HCT116 (cell line): ENCODE data around the gene GK.

Source experiments
- CEBPB ChIP-seq: IDR thresholded peaks from 2 replicates; pipeline ENCODE4 v1.6.1; 2012; ENCODE audit warnings: low read depth
- EZH2 ChIP-seq: fragments of 200-600 bp; sonication (generic); IDR thresholded peaks from 2 replicates; pipeline ENCODE4 v1.6.1; 2017; ENCODE audit warnings: antibody characterized with exemption, mixed run types
- POLR2A ChIP-seq: IDR thresholded peaks from 2 replicates; pipeline ENCODE4 v1.7.0; 2011; ENCODE audit warnings: borderline replicate concordance; ENCODE audit not compliant: insufficient read depth, insufficient read length; ENCODE audit errors: extremely low read depth
- POLR2AphosphoS5 ChIP-seq: IDR thresholded peaks from 2 replicates; pipeline ENCODE4 v1.6.1; 2011; ENCODE audit warnings: mild to moderate bottlenecking, low read depth, low read length, moderate library complexity
- SIN3A ChIP-seq: IDR thresholded peaks from 2 replicates; pipeline ENCODE4 v1.6.1; 2012; ENCODE audit warnings: low read depth
- SP1 ChIP-seq: IDR thresholded peaks from 2 replicates; pipeline ENCODE4 v1.6.1; 2012; ENCODE audit warnings: low read depth
- ZNF274 ChIP-seq: fragments of 200-500 bp; sonication (Bioruptor generic); IDR thresholded peaks from 2 replicates; pipeline ENCODE4 v1.6.1; 2014; ENCODE audit warnings: mild to moderate bottlenecking, low read depth, low read length, inconsistent platforms
- TF ChIP-seq, protein P1 (sequence below): IDR thresholded peaks from 2 replicates; pipeline ENCODE4 v1.6.1; 2012; ENCODE audit warnings: low read depth
- TF ChIP-seq, protein P2 (sequence below), 3 experiments: fragments of 200-600 bp in 1 of 3; sonication (generic) in 1 of 3; IDR thresholded peaks in 2 of 3; conservative IDR thresholded peaks in 1 of 3; 2 replicates each; pipeline ENCODE4 v1.5.1; 2012 to 2017; ENCODE audit warnings: low read depth in 2 of 3, low read length in 2 of 3, antibody characterized with exemption in 1 of 3, borderline replicate concordance in 1 of 3, control low read depth in 1 of 3, mild to moderate bottlenecking in 1 of 3, mixed read lengths in 1 of 3, mixed run types in 1 of 3, moderate library complexity in 1 of 3; ENCODE audit not compliant: insufficient read depth in 1 of 3
- TF ChIP-seq, protein P3 (sequence below): IDR thresholded peaks from 2 replicates; pipeline ENCODE4 v1.6.1; 2012

DNA sequence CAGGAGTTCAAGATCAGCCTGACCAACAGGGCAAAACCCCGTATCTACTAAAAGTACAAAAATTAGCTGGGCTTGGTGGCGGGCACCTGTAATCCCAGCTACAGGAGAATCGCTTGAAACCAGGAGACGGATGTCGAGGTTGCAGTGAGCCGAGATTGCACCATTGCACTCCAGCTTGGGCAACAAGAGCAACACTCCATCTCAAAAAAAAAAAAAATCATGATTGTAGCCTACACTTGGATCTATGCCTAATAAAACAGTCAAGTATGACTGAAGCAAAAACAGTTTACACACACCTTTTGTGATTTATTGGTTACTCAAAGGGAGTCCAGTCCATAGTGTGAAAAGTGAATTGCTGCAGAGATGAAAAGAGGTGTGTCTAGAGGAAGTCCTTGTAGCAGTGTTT is 41.0 kb upstream of the GK start:
- TF ChIP-seq CEBPB (no peak), ZNF274 (no peak), POLR2A (no peak), POLR2AphosphoS5 (no peak), SP1 (no peak), EZH2 (no peak), SIN3A (no peak)
- TF ChIP-seq, protein P1, sequence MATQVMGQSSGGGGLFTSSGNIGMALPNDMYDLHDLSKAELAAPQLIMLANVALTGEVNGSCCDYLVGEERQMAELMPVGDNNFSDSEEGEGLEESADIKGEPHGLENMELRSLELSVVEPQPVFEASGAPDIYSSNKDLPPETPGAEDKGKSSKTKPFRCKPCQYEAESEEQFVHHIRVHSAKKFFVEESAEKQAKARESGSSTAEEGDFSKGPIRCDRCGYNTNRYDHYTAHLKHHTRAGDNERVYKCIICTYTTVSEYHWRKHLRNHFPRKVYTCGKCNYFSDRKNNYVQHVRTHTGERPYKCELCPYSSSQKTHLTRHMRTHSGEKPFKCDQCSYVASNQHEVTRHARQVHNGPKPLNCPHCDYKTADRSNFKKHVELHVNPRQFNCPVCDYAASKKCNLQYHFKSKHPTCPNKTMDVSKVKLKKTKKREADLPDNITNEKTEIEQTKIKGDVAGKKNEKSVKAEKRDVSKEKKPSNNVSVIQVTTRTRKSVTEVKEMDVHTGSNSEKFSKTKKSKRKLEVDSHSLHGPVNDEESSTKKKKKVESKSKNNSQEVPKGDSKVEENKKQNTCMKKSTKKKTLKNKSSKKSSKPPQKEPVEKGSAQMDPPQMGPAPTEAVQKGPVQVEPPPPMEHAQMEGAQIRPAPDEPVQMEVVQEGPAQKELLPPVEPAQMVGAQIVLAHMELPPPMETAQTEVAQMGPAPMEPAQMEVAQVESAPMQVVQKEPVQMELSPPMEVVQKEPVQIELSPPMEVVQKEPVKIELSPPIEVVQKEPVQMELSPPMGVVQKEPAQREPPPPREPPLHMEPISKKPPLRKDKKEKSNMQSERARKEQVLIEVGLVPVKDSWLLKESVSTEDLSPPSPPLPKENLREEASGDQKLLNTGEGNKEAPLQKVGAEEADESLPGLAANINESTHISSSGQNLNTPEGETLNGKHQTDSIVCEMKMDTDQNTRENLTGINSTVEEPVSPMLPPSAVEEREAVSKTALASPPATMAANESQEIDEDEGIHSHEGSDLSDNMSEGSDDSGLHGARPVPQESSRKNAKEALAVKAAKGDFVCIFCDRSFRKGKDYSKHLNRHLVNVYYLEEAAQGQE, result no peak
- TF ChIP-seq, protein P2, sequence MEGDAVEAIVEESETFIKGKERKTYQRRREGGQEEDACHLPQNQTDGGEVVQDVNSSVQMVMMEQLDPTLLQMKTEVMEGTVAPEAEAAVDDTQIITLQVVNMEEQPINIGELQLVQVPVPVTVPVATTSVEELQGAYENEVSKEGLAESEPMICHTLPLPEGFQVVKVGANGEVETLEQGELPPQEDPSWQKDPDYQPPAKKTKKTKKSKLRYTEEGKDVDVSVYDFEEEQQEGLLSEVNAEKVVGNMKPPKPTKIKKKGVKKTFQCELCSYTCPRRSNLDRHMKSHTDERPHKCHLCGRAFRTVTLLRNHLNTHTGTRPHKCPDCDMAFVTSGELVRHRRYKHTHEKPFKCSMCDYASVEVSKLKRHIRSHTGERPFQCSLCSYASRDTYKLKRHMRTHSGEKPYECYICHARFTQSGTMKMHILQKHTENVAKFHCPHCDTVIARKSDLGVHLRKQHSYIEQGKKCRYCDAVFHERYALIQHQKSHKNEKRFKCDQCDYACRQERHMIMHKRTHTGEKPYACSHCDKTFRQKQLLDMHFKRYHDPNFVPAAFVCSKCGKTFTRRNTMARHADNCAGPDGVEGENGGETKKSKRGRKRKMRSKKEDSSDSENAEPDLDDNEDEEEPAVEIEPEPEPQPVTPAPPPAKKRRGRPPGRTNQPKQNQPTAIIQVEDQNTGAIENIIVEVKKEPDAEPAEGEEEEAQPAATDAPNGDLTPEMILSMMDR (IDR thresholded peaks at IDR 0.05 in 2 of 3, conservative IDR thresholded peaks at IDR 0.05 in 1 of 3; ENCODE audit: borderline replicate concordance in 1 of 3, insufficient read depth in 1 of 3, low read depth in 2 of 3, low read length in 2 of 3), result no peak
- TF ChIP-seq, protein P3, sequence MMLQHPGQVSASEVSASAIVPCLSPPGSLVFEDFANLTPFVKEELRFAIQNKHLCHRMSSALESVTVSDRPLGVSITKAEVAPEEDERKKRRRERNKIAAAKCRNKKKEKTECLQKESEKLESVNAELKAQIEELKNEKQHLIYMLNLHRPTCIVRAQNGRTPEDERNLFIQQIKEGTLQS, result no peak
